CD4-positive, alpha-beta T cell treated with Interleukin-2 at 100 ng/mL for 4 hours (primary cell): Measurements from ENCODE around the gene CDH16.
A peak's percentile ranks its signal among the peaks of the same experiment; 100 is the strongest.
"Not testable (repeated sequence)": the region's sequence is repeated elsewhere in the genome, so short reads cannot be mapped to it uniquely, and the experiment has no call there.

Experiments used
- DNase-seq: peaks from one replicate; pipeline ENCODE4 v3.0.0-alpha.2; 2020; ENCODE audit warnings: low spot score

CDH16 gene

GRCh38 chr16:66918803-66919568, at the start of gene CDH16:
Gene CDH16, minus strand, starts transcription at chr16:66918885. Its CDS starts 820 bp downstream, at chr16:66918065.
- DNase-seq: no peak

- DNase-seq: no peak
Measured at GRCh38 chr16:66964049-66964448, 45.4 kb upstream of the CDH16 start.

- DNase-seq: no peak
Measured at GRCh38 chr16:66961914-66962313, 43.2 kb upstream of the CDH16 start.

GRCh38 chr16:66961065-66961744, 42.5 kb upstream of the CDH16 start, which contains the start of gene CES3:
Gene CES3, plus strand, starts transcription at chr16:66961266. Its CDS starts 42 bp downstream, at chr16:66961308.
- peak; percentile 60 for DNase-seq

- DNase-seq: no peak
Measured at GRCh38 chr16:66960270-66960669, 41.6 kb upstream of the CDH16 start.

GRCh38 chr16:66959704-66960161, 41.0 kb upstream of the CDH16 start:
- DNase-seq: no peak

- DNase-seq: no peak
Measured at GRCh38 chr16:66958857-66959703, 40.4 kb upstream of the CDH16 start.

GRCh38 chr16:66956154-66956457, 37.4 kb upstream of the CDH16 start:
- DNase-seq: not testable (repeated sequence)

- DNase-seq: not testable (repeated sequence)
Measured at GRCh38 chr16:66955363-66956153, 36.9 kb upstream of the CDH16 start.

GRCh38 chr16:66954097-66954659, 35.5 kb upstream of the CDH16 start:
- peak; percentile 79 for DNase-seq

GRCh38 chr16:66953462-66954096, 34.9 kb upstream of the CDH16 start:
- DNase-seq: no peak

GRCh38 chr16:66952430-66953110, 33.9 kb upstream of the CDH16 start:
- DNase-seq: no peak

GRCh38 chr16:66950971-66951790, 32.5 kb upstream of the CDH16 start:
- no peak for DNase-seq

GRCh38 chr16:66950437-66950836, 31.8 kb upstream of the CDH16 start:
- no peak for DNase-seq

GRCh38 chr16:66949472-66949871, 30.8 kb upstream of the CDH16 start:
- no peak for DNase-seq

GRCh38 chr16:66948837-66949225, 30.1 kb upstream of the CDH16 start:
- DNase-seq: no peak

GRCh38 chr16:66948134-66948836, 29.6 kb upstream of the CDH16 start:
- DNase-seq: no peak

GRCh38 chr16:66947302-66948065, 28.8 kb upstream of the CDH16 start:
- peak; percentile 89 for DNase-seq
